GM23338 (cell line): ENCODE results near the gene CHCHD6. TPM values are rescaled to one million over a fixed set of nuclear protein-coding genes. Genes with fewer than 3 reads are reported as not detected.

Experiments
- ATAC-seq: fragments of 200-7000 bp; cut with Tn5 transposase; 3 replicates; pipeline ENCODE4 v1.9.1; 2020
- DNase-seq: peaks from one replicate; pipeline ENCODE4 v3.0.0-alpha.2; 2015; ENCODE audit warnings: low spot score
- H2AFZ ChIP-seq: fragments of 200-600 bp; sonication (generic); 2 replicates; pipeline ENCODE4 v1.8.0; 2016; ENCODE audit warnings: antibody characterized with exemption, mild to moderate bottlenecking, moderate library complexity
- H3F3A ChIP-seq: fragments of 200-600 bp; sonication (generic); replicated peaks from 2 replicates; pipeline ENCODE4 v1.8.0; 2017; ENCODE audit warnings: antibody characterized with exemption, mixed run types, low read depth
- H3K27ac ChIP-seq: fragments of 200-600 bp; sonication (generic); 2 replicates; pipeline ENCODE4 v1.6.1; 2016; ENCODE audit warnings: low read depth
- H3K27me3 ChIP-seq: fragments of 200-600 bp; sonication (generic); 2 replicates; pipeline ENCODE4 v1.8.0; 2016; ENCODE audit warnings: mild to moderate bottlenecking, mixed run types, moderate library complexity; ENCODE audit not compliant: insufficient read depth
- H3K36me3 ChIP-seq: fragments of 200-600 bp; sonication (generic); 2 replicates; pipeline ENCODE4 v1.8.0; 2016; ENCODE audit warnings: mild to moderate bottlenecking; ENCODE audit not compliant: insufficient read depth
- H3K4me1 ChIP-seq: fragments of 200-600 bp; sonication (generic); 2 replicates; pipeline ENCODE4 v1.8.0; 2016; ENCODE audit warnings: mild to moderate bottlenecking, moderate library complexity; ENCODE audit not compliant: insufficient read depth
- H3K4me2 ChIP-seq: fragments of 200-600 bp; sonication (generic); 2 replicates; pipeline ENCODE4 v1.7.1; 2017; ENCODE audit warnings: mixed run types
- H3K4me3 ChIP-seq: fragments of 200-600 bp; sonication (generic); 2 replicates; pipeline ENCODE4 v1.6.1; 2016; ENCODE audit warnings: mixed run types
- H3K79me2 ChIP-seq: fragments of 200-600 bp; sonication (generic); replicated peaks from 2 replicates; pipeline ENCODE4 v1.8.0; 2017; ENCODE audit warnings: mild to moderate bottlenecking; ENCODE audit not compliant: insufficient read depth
- H3K9me2 ChIP-seq: fragments of 200-600 bp; sonication (generic); 2 replicates; pipeline ENCODE4 v1.8.0; 2017; ENCODE audit not compliant: insufficient read depth
- H4K20me1 ChIP-seq: fragments of 200-600 bp; sonication (generic); replicated peaks from 2 replicates; pipeline ENCODE4 v1.8.0; 2017; ENCODE audit warnings: mild to moderate bottlenecking; ENCODE audit not compliant: insufficient read depth
- H3K27ac Mint-ChIP-seq: 2 replicates; pipeline ENCODE4 v1.8.0; 2020; ENCODE audit warnings: inconsistent platforms, mild to moderate bottlenecking, moderate library complexity, mixed read lengths
- H3K27me3 Mint-ChIP-seq: 3 replicates; pipeline ENCODE4 v1.8.0; 2022; ENCODE audit warnings: low read depth, mild to moderate bottlenecking, moderate library complexity, mixed read lengths, inconsistent platforms; ENCODE audit not compliant: insufficient read depth, poor library complexity
- H3K36me3 Mint-ChIP-seq: 3 replicates; pipeline ENCODE4 v1.8.0; 2021; ENCODE audit warnings: low read depth, mild to moderate bottlenecking, inconsistent platforms, moderate library complexity, mixed read lengths
- H3K4me1 Mint-ChIP-seq: 3 replicates; pipeline ENCODE4 v1.8.0; 2020; ENCODE audit warnings: mild to moderate bottlenecking, inconsistent platforms, mixed read lengths
- H3K4me3 Mint-ChIP-seq: 3 replicates; pipeline ENCODE4 v1.8.0; 2021; ENCODE audit warnings: moderate library complexity, mild to moderate bottlenecking, inconsistent platforms, mixed read lengths
- H3K9me3 Mint-ChIP-seq: 3 replicates; pipeline ENCODE4 v1.8.0; 2020; ENCODE audit warnings: moderate library complexity, mild to moderate bottlenecking, inconsistent platforms, mixed read lengths
- CREB1 ChIP-seq: fragments of 250-450 bp; sonication (Bioruptor Pico); IDR thresholded peaks from 2 replicates; pipeline ENCODE4 v1.5.0; 2020; ENCODE audit warnings: low read depth, mild to moderate bottlenecking, moderate library complexity
- CTCF ChIP-seq, 2 experiments: fragments of 200-600 bp in 1 of 2; sonication (generic) in 1 of 2; conservative IDR thresholded peaks; 2 replicates each; pipeline versions ENCODE4 v1.5.1 to v1.6.1; 2016 to 2017; ENCODE audit warnings: antibody characterized with exemption in 2 of 2, low read depth in 2 of 2, mild to moderate bottlenecking in 2 of 2, moderate library complexity in 1 of 2
- EZH2 ChIP-seq: fragments of 200-600 bp; sonication (generic); IDR thresholded peaks from one replicate; pipeline ENCODE4 v1.8.0; 2017; ENCODE audit warnings: antibody characterized with exemption, mild to moderate bottlenecking, low read depth; ENCODE audit not compliant: unreplicated experiment
- EZH2phosphoT487 ChIP-seq: fragments of 200-600 bp; sonication (generic); IDR thresholded peaks from one replicate; pipeline ENCODE4 v1.8.1; 2018; ENCODE audit warnings: antibody characterized with exemption; ENCODE audit not compliant: unreplicated experiment
- JUNB ChIP-seq: IDR thresholded peaks from one replicate; pipeline ENCODE4 v1.6.1; 2016; ENCODE audit warnings: antibody characterized with exemption; ENCODE audit not compliant: unreplicated experiment
- NANOG ChIP-seq: IDR thresholded peaks from 2 replicates; pipeline ENCODE4 v1.6.1; 2016; ENCODE audit warnings: antibody characterized with exemption, borderline replicate concordance
- POLR2AphosphoS5 ChIP-seq: IDR thresholded peaks from 2 replicates; pipeline ENCODE4 v1.6.1; 2016; ENCODE audit warnings: antibody characterized with exemption, low read depth
- STAT1 ChIP-seq: IDR thresholded peaks from one replicate; pipeline ENCODE4 v1.6.1; 2016; ENCODE audit warnings: antibody characterized with exemption; ENCODE audit not compliant: unreplicated experiment
- ZNF114 ChIP-seq: fragments of 250-450 bp; sonication (Bioruptor Pico); IDR thresholded peaks from 2 replicates; pipeline ENCODE4 v1.5.0; 2020; ENCODE audit warnings: mild to moderate bottlenecking, moderate library complexity
- ZNF331 ChIP-seq: fragments of 250-450 bp; sonication (Bioruptor Pico); IDR thresholded peaks from 2 replicates; pipeline ENCODE4 v1.5.0; 2020; ENCODE audit warnings: low read depth, mild to moderate bottlenecking, moderate library complexity
- polyA plus RNA-seq: library from polyadenylated mRNA; unstranded; fragments of >200 nt; fragmentation: Nextera tagmentation; extraction: Ambion mirVana; gene quantifications from 2 replicates; pipeline ENCODE4 v1.2.1, GENCODE V29; 2016
- total RNA-seq: library from RNA; depleted of rRNA; stranded (reverse); fragments of >200 nt; shearing (Covaris generic); gene quantifications from 2 replicates; pipeline ENCODE4 v1.2.3, GENCODE V29; 2014
- TF ChIP-seq, protein P1 (sequence below): IDR thresholded peaks from 2 replicates; pipeline ENCODE4 v1.6.1; 2016; ENCODE audit warnings: antibody characterized with exemption
- TF ChIP-seq, protein P2 (sequence below): IDR thresholded peaks from one replicate; pipeline ENCODE4 v1.6.1; 2018; ENCODE audit warnings: antibody characterized with exemption; ENCODE audit not compliant: unreplicated experiment
- TF ChIP-seq, protein P3 (sequence below): fragments of 250-450 bp; sonication (Bioruptor Pico); IDR thresholded peaks from 2 replicates; pipeline ENCODE4 v1.5.0; 2020; ENCODE audit warnings: mild to moderate bottlenecking, moderate library complexity

CHCHD6 gene
- total and polyA plus RNA-seq, 2 experiments from 2014 or later: 28.8 to 43.0 TPM

DNA sequence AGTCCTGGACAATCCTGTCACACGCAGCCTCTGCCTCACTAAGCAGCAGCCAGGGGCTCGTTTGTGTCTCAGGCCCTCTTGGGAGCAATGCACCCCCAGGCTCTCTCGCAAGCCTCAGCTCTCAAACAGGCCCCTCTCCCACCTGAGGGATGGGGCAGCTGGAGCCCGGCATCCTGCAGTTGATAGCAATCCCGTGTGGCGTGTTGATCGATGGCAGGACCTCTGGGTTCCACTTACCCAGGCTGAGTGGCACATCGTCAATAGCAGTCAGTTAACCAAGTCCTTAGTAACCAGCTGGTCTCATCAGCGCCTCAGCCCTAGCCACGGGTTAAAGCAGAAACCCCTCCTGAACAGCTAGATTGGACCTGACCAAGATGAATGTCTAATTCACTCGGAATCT is 242.4 kb downstream of the CHCHD6 start (continued):
- TF ChIP-seq, protein P1, sequence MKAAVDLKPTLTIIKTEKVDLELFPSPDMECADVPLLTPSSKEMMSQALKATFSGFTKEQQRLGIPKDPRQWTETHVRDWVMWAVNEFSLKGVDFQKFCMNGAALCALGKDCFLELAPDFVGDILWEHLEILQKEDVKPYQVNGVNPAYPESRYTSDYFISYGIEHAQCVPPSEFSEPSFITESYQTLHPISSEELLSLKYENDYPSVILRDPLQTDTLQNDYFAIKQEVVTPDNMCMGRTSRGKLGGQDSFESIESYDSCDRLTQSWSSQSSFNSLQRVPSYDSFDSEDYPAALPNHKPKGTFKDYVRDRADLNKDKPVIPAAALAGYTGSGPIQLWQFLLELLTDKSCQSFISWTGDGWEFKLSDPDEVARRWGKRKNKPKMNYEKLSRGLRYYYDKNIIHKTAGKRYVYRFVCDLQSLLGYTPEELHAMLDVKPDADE: no peak
- TF ChIP-seq ZNF114 (CRISPR knock-in tag): no peak
- no peak for TF ChIP-seq ZNF331 (CRISPR knock-in tag)
- no peak for TF ChIP-seq CTCF (conservative IDR thresholded peaks at IDR 0.05; ENCODE audit: low read depth in 2 of 2)
- TF ChIP-seq EZH2phosphoT487: no peak

DNA sequence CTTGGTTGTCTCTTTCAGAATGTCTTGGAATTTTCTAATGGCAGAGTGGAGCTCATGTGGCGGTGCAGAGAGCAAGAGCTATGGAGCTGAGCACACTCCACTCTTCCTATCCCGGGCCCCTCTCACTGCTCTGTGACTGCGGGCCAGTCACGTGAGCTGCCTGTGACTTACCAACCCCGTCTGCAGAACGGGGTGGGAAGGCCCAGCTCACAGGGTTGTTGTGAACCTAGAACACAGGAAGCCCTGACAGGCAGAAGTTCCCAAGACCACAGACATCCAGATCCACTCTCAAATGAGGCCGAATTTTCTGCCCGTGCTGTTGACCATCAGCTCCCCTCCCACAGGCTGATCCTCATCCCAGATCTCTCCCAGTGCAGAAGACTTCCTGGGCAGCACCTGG is 243.4 kb downstream of the CHCHD6 start:
- Histone ChIP-seq H3K36me3 (no peaks in the 10 kb centered on the region), H3K27ac (no peak overlapping the region), H4K20me1 (no peaks in the 10 kb centered on the region), H3K27me3 (no peaks in the 10 kb centered on the region), H3K79me2 (no peaks in the 10 kb centered on the region), H3K9me2 (no peaks in the 10 kb centered on the region), H3K4me2 (no peak overlapping the region), H2AFZ (no peak overlapping the region), H3K4me1 (no peaks in the 10 kb centered on the region), H3K4me3 (no peak overlapping the region), H3F3A (no peaks in the 10 kb centered on the region)
- Mint-ChIP-seq H3K27ac (peak overlapping the region; percentile 37; the same call in 1 of the 2 replicates), H3K4me3 (no peak overlapping the region), H3K4me1 (peaks cover 8% of the 10 kb centered on the region; the same call in 2 of the 3 replicates), H3K36me3 (no peaks in the 10 kb centered on the region), H3K9me3 (no peaks in the 10 kb centered on the region), H3K27me3 (peaks cover 5% of the 10 kb centered on the region)
- ATAC-seq (no peak), DNase-seq (no peak)
- TF ChIP-seq CREB1 (CRISPR knock-in tag) (no peak), POLR2AphosphoS5 (no peak), JUNB (no peak), EZH2 (no peak), STAT1 (no peak), NANOG (no peak), ZNF331 (CRISPR knock-in tag) (no peak)
- TF ChIP-seq, protein P2, sequence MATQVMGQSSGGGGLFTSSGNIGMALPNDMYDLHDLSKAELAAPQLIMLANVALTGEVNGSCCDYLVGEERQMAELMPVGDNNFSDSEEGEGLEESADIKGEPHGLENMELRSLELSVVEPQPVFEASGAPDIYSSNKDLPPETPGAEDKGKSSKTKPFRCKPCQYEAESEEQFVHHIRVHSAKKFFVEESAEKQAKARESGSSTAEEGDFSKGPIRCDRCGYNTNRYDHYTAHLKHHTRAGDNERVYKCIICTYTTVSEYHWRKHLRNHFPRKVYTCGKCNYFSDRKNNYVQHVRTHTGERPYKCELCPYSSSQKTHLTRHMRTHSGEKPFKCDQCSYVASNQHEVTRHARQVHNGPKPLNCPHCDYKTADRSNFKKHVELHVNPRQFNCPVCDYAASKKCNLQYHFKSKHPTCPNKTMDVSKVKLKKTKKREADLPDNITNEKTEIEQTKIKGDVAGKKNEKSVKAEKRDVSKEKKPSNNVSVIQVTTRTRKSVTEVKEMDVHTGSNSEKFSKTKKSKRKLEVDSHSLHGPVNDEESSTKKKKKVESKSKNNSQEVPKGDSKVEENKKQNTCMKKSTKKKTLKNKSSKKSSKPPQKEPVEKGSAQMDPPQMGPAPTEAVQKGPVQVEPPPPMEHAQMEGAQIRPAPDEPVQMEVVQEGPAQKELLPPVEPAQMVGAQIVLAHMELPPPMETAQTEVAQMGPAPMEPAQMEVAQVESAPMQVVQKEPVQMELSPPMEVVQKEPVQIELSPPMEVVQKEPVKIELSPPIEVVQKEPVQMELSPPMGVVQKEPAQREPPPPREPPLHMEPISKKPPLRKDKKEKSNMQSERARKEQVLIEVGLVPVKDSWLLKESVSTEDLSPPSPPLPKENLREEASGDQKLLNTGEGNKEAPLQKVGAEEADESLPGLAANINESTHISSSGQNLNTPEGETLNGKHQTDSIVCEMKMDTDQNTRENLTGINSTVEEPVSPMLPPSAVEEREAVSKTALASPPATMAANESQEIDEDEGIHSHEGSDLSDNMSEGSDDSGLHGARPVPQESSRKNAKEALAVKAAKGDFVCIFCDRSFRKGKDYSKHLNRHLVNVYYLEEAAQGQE: no peak
- TF ChIP-seq, protein P3, sequence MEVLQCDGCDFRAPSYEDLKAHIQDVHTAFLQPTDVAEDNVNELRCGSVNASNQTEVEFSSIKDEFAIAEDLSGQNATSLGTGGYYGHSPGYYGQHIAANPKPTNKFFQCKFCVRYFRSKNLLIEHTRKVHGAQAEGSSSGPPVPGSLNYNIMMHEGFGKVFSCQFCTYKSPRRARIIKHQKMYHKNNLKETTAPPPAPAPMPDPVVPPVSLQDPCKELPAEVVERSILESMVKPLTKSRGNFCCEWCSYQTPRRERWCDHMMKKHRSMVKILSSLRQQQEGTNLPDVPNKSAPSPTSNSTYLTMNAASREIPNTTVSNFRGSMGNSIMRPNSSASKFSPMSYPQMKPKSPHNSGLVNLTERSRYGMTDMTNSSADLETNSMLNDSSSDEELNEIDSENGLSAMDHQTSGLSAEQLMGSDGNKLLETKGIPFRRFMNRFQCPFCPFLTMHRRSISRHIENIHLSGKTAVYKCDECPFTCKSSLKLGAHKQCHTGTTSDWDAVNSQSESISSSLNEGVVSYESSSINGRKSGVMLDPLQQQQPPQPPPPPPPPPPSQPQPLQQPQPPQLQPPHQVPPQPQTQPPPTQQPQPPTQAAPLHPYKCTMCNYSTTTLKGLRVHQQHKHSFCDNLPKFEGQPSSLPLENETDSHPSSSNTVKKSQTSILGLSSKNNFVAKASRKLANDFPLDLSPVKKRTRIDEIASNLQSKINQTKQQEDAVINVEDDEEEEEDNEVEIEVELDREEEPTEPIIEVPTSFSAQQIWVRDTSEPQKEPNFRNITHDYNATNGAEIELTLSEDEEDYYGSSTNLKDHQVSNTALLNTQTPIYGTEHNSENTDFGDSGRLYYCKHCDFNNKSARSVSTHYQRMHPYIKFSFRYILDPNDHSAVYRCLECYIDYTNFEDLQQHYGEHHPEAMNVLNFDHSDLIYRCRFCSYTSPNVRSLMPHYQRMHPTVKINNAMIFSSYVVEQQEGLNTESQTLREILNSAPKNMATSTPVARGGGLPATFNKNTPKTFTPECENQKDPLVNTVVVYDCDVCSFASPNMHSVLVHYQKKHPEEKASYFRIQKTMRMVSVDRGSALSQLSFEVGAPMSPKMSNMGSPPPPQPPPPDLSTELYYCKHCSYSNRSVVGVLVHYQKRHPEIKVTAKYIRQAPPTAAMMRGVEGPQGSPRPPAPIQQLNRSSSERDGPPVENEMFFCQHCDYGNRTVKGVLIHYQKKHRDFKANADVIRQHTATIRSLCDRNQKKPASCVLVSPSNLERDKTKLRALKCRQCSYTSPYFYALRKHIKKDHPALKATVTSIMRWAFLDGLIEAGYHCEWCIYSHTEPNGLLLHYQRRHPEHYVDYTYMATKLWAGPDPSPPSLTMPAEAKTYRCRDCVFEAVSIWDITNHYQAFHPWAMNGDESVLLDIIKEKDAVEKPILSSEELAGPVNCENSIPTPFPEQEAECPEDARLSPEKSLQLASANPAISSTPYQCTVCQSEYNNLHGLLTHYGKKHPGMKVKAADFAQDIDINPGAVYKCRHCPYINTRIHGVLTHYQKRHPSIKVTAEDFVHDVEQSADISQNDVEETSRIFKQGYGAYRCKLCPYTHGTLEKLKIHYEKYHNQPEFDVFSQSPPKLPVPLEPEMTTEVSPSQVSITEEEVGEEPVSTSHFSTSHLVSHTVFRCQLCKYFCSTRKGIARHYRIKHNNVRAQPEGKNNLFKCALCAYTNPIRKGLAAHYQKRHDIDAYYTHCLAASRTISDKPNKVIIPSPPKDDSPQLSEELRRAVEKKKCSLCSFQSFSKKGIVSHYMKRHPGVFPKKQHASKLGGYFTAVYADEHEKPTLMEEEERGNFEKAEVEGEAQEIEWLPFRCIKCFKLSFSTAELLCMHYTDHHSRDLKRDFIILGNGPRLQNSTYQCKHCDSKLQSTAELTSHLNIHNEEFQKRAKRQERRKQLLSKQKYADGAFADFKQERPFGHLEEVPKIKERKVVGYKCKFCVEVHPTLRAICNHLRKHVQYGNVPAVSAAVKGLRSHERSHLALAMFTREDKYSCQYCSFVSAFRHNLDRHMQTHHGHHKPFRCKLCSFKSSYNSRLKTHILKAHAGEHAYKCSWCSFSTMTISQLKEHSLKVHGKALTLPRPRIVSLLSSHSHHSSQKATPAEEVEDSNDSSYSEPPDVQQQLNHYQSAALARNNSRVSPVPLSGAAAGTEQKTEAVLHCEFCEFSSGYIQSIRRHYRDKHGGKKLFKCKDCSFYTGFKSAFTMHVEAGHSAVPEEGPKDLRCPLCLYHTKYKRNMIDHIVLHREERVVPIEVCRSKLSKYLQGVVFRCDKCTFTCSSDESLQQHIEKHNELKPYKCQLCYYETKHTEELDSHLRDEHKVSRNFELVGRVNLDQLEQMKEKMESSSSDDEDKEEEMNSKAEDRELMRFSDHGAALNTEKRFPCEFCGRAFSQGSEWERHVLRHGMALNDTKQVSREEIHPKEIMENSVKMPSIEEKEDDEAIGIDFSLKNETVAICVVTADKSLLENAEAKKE (CRISPR knock-in tag): no peak
